PC-3 (cell line): ENCODE measurements around the gene SSMEM1.

ENCODE experiments used
- EZH2 ChIP-seq: fragments of 300-600 bp; sonication (generic); IDR thresholded peaks from one replicate; pipeline ENCODE4 v1.6.1; 2017; ENCODE audit warnings: antibody characterized with exemption, mild to moderate bottlenecking, low read length; ENCODE audit not compliant: unreplicated experiment
- EZH2phosphoT487 ChIP-seq: fragments of 300-600 bp; sonication (generic); IDR thresholded peaks from 2 replicates; pipeline ENCODE4 v1.6.1; 2018; ENCODE audit warnings: mild to moderate bottlenecking, antibody characterized with exemption, low read length, borderline replicate concordance
- TF ChIP-seq, protein P1 (sequence below): fragments of 300-600 bp; sonication (generic); conservative IDR thresholded peaks from 2 replicates; pipeline ENCODE4 v1.5.1; 2017; ENCODE audit warnings: antibody characterized with exemption, low read depth, mild to moderate bottlenecking, low read length

GRCh38 chr7:130160455-130160854 lies 47.2 kb upstream of the SSMEM1 start:
- TF ChIP-seq, protein P1, sequence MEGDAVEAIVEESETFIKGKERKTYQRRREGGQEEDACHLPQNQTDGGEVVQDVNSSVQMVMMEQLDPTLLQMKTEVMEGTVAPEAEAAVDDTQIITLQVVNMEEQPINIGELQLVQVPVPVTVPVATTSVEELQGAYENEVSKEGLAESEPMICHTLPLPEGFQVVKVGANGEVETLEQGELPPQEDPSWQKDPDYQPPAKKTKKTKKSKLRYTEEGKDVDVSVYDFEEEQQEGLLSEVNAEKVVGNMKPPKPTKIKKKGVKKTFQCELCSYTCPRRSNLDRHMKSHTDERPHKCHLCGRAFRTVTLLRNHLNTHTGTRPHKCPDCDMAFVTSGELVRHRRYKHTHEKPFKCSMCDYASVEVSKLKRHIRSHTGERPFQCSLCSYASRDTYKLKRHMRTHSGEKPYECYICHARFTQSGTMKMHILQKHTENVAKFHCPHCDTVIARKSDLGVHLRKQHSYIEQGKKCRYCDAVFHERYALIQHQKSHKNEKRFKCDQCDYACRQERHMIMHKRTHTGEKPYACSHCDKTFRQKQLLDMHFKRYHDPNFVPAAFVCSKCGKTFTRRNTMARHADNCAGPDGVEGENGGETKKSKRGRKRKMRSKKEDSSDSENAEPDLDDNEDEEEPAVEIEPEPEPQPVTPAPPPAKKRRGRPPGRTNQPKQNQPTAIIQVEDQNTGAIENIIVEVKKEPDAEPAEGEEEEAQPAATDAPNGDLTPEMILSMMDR = no peak
- TF ChIP-seq EZH2 = no peak
- TF ChIP-seq EZH2phosphoT487 = no peak
